OCI-LY1 (cell line): Measurements from ENCODE around the gene SHROOM2.

Source experiments
- EZH2 ChIP-seq: fragments of 200-600 bp; sonication (generic), shearing (Covaris generic); IDR thresholded peaks from 2 replicates; pipeline ENCODE4 v1.8.0; 2017; ENCODE audit warnings: borderline replicate concordance, mixed run types, mild to moderate bottlenecking, antibody characterized with exemption, low read length, moderate library complexity, mixed read lengths
- TF ChIP-seq, protein P1 (sequence below): fragments of 200-600 bp; sonication (generic), shearing (Covaris generic); IDR thresholded peaks from 2 replicates; pipeline ENCODE4 v1.5.1; 2017; ENCODE audit warnings: mild to moderate bottlenecking, antibody characterized with exemption, low read length, moderate library complexity, mixed read lengths

DNA sequence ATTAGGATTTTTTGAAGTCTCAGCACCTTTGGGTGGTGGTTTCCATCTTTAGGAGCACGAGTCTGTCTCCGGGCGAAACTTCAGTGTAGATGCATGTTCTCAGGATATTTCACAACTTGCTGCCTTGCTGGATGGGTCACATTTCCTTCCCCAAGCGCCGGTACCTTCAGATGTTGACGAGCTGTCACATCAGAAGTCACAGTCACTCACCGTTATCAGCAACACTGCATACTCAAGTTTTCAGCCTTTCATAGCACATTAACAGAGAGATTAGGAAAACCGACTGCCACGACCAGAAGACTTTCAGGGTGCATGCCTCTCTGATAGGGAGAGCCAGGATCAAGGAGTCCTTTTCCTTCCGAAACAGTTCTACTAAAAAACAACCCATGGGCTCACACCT, 77.8 kb downstream of the SHROOM2 start:
- TF ChIP-seq, protein P1, sequence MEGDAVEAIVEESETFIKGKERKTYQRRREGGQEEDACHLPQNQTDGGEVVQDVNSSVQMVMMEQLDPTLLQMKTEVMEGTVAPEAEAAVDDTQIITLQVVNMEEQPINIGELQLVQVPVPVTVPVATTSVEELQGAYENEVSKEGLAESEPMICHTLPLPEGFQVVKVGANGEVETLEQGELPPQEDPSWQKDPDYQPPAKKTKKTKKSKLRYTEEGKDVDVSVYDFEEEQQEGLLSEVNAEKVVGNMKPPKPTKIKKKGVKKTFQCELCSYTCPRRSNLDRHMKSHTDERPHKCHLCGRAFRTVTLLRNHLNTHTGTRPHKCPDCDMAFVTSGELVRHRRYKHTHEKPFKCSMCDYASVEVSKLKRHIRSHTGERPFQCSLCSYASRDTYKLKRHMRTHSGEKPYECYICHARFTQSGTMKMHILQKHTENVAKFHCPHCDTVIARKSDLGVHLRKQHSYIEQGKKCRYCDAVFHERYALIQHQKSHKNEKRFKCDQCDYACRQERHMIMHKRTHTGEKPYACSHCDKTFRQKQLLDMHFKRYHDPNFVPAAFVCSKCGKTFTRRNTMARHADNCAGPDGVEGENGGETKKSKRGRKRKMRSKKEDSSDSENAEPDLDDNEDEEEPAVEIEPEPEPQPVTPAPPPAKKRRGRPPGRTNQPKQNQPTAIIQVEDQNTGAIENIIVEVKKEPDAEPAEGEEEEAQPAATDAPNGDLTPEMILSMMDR, result no peak
- no peak for TF ChIP-seq EZH2
